ENCODE results near the gene SLC66A2.
"Not testable (repeated sequence)": the region's sequence is repeated elsewhere in the genome, so short reads cannot be mapped to it uniquely, and the experiment has no call there.

The SLC66A2 gene

DNA sequence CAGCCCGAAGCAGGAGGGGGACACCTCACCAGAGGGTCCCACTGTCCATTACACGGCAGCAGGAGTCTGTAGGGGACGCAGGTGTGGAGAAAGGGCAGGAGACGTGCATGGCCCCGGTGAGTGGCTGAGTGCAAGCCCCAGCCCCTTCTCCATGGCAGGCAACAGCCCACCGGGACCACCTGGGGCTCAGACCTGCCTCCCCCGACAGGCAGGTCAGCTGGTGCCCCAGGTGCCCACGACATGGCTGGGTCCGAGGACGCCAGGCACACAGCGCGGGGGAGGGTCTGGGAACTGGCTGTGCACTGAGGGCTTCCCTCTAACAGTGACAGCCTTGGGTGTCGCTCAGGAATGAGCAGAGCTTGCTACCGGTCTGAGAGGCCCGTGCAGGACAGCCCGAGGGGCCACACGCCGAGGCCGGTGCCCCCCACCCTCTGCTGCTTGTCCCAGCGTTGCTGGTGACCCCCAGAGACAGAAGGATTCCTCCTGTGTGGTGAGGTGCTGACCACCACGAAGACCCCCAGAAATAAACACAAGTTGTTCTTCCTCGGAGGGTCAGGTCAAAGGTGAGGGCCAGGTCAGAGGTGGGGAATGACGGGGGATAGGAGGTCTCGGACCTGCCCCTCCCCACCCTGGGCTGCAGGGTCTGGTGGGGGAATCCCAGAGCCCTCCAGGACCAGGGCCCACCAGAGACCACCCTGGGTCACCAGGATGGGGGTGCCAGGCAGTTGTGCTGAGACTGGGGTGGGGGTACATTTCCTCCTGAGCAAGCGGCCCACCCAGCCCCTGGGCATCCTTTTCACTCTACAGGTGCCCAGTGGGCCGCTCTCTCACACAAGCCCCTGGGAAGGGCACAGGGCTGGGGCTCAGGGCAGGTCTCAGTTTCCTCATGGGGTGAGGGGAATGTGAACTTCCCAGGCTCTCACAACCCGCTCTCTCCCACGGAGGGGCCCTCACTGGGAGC is 50.6 kb downstream of the SLC66A2 start:
- no peak for DNase-seq

DNA sequence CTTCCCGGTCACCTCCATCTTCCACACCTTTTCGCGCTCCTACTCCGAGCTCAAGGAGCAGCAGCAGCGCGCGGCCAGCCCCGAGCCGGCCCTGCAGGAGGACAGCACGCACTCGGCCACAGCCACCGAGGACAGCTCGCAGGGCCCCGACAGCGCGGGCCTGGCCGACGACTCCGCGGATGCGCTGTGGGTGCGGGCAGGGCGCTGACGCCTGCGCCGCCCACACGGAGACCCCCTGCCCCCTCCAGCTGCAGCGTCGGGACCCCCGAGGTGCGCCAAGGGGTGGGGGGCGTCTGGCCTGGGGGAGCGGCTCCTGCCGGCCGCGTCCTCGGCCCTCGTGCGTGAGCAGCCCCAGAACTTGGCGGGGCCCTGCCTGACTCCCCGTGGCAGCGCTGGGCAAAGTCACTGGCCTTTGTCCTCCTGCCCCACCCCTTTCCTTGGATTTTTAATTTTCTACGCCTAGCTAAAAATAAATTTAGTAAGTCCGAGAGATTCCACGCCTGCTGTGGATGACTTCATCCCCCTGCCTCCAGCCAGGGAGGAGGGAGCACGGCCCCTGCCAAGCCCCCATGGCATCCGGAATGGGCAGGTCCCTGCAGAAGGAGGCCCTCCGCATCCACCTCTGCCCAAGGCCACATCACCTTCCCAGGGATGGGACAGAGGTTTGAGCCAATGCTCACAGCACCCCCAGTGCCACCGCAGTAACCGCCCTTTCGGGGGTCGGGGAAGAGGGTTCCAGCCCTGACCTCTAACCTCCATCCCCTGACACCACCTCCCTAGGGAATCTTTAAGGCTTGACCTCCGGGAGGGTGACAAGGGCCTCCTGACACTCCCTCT is 51.6 kb downstream of the SLC66A2 start:
- no peak for DNase-seq

DNA sequence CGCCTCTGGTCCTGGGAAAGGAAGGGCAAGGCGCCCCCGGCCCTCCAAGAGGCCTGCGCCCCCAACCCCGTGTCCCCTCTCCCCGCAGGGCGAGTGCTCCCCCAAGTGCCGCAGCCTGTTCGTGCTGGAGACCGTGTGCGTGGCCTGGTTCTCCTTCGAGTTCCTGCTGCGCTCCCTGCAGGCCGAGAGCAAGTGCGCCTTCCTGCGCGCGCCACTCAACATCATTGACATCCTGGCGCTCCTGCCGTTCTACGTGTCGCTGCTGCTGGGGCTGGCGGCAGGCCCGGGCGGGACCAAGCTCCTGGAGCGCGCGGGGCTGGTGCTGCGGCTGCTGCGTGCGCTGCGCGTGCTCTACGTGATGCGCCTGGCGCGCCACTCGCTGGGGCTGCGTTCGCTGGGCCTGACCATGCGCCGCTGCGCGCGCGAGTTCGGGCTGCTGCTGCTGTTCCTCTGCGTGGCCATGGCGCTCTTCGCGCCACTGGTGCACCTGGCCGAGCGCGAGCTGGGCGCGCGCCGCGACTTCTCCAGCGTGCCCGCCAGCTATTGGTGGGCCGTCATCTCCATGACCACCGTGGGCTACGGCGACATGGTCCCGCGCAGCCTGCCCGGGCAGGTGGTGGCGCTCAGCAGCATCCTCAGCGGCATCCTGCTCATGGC is 52.4 kb downstream of the SLC66A2 start:
- no peak for DNase-seq

DNA sequence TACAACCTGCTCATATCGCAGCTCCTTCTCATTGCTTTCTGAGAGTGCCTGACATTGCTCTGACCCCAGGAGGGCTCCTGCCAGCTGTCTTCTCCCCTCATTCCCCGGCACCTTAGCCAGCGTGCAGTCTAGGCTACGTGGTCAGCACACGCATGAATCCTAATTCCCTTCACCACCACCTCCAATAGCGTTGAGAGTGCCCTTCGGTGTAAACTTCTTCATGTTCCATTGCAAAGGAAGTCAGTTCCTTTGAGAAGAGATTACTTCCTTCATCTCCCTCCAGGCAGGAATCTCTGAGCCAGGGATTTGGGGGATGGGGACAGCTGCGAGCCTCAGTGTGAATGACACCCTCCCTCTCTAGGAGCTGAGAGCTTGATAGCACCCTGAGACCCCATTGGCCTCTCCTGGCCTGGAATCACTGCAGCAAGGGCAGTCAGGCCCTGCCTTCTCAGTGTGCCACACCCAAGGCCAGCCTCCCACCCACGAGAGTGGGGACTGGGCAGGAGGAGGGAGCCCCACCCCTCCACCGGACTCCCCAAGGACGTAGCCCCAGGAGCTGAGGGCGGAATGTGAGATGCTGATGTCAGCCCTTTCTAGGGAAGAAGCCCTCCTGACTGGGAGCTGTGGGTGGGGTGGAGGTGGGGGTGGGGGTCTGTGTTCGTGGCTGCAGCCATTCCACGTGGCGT is 53.4 kb downstream of the SLC66A2 start:
- DNase-seq, result no peak

DNA sequence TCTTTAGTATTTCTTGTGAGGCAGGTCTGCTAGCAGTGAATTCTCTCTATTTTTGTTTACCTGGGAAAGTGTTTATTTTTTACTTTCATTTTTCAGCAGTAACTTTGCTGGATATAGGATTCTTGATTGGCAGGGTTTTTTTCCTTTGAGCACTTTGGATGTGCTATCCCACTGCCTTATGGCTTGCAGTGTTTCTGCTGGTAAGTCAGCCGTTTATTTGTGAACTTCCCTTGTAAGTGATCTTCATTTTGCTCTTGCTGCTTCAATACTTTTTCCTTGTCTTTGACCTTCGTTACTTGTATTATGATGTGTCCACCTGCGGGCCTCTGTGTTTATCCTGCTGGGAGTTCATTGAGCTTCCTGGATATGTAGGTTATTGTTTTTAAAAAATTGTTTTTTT is 54.7 kb downstream of the SLC66A2 start:
- no peak for DNase-seq

DNA sequence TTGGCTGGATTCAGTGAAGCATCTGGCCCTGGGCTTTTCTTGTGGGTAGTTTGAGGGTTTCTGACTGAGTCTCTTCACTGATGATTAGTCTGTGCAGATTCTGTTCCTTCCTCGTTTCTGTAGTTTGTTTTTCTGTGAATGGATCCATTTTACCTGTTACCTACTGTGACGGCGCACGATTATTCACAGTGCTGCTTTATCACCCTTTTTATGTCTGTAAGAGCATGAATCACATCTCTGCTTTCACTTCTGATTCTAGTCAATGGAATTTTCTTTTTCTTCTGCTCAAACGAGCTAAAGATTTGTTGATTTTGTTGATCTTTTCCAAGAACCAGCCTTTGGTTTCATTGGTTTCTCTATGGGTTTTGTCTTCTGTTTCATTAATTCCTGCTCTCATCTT is 60.8 kb downstream of the SLC66A2 start:
- no peak for DNase-seq

DNA sequence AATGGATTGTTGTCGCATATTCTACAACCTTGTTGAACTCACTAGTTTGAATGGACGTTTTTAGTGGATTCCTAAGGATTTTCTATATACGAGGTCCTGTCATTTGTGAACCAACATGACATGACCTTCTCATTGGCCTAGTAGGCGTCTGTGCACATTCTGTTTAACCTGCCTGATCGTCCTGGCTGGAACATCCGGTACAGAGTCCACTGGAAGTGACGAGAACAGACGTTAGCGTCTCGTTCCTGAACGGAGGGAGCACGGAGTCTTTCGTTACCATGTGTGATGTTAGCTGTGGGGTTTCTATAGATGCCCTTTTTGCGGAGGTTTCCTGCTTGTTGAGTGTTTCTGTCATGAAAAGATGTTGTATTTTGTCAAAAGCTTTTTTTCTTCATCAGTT is 61.9 kb downstream of the SLC66A2 start:
- DNase-seq, result no peak

DNA sequence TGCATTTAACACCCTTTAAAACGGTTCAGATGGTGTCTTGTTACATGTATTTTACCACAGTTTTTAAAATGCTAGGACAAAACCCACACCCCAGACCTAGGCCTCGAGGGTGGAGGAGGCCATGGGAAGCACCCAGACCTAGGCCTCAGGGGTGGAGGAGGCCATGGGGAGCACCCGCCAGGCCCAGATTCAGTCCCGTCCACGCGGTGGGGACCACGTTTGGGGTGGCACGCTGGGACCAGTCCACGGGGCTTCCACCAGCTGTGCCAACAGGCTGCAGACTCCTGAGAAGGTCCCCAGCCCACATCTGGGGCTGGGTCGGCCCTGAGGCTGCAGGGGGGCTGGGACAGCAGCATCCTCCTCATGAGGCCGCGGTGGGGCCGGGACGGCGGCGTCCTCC is 63.4 kb downstream of the SLC66A2 start:
- DNase-seq, result no peak

DNA sequence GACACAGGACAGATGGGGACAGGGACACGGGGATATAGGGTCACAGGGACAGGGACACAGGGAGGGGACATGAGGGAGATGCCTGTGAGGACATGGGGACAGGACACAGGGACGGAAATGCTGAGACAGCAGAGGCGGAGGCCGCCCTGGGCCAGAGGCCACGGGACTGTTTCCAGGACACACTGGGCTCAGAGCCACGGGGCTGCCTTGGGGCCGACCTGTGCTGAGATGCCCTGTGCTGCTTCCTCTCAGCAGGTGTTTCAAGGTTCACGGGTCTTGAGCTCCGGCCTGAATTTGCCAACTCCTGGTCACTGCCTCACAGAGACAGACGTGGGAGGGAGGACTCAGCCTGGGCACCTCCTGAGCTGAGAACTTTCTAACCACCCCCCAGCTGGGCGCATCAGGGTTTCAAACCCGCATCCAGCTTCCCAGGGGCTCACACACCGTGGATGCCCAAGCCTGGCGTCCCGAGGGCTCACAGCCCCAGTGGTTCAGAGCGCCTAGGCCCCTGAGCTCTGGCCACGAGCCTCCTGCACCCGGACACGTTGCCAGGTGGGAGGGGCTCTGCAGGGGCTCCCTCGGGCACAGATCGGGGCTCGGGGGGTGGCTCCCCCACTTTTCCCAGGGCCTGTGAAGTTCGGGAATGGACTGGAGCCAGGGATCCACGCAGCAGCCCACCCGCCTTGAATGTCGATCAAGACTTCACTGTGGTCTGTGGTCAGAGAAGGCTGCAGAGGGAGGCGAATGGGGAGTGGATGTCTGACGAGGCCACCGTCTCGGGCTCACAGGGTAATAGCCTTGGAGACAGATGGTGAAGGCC is 64.1 kb downstream of the SLC66A2 start:
- DNase-seq, result no peak

DNA sequence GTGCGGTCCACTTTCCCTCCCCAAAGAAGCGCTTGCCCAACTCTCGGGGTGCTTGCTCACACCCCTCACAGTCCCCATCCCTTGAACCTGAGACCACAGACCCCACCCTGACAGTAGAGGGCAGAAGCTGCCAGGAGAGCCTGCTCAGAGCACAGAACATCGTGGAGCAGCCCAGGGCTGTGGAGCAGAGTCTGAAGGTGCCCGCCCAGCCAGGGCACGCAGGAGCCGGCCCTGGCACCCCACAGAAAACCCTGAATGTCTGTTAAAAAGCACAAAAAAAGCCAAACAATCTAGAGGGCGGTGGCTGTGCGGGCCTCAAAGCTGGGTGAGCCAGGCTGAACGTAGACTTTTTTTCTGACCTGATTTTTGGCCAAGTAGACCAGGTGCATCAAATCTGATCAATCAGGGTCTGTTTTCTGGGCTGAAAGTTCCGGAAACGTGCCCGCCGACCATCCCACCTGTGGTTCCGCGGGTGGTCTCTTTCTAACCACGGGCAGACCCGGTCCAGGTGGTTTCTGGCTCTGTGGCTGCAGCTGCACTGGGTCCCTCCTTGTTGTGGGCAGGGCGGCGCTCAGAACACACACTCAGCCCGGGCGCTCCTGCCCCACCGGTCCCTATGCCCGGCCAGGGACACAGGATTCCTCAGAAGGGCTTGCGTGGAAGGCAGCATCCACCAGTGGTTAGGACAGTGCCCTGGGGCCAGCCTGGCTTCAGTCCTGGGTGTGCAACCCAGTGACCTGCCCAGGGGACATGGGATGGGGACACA is 66.3 kb downstream of the SLC66A2 start:
- no peak for DNase-seq

DNA sequence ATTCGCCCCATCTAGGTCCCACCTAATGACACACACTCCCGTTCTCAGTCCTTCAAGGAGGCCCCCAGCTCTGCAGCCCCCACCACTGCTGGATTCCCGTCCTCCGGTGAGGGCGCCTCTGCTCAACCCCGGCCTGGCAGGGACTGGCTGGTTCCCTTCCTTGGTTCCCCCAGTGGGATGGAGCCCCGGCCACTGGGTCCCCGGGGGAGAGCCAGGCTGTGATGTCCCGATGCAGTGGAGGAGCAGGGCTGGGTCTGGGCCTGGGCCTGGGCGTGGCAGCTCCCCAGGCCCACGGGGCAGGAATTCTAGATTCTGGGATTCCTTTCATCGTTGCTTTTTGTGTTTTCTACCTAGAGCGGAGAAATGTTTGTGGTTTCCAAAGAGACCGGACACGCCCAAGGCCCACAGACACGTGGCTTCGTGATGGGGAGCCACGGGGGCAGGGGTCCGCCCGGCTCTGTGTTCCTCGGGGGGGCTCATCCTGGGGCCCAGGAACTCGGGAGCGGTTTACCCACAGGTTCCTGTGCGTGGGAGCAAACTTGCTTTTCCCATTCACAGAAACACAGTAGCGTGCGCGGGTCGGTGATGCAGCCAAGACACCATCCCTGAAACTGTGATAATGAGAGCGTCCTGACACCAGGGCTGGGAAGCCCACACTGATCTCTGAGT is 67.0 kb downstream of the SLC66A2 start:
- DNase-seq, result no peak

DNA sequence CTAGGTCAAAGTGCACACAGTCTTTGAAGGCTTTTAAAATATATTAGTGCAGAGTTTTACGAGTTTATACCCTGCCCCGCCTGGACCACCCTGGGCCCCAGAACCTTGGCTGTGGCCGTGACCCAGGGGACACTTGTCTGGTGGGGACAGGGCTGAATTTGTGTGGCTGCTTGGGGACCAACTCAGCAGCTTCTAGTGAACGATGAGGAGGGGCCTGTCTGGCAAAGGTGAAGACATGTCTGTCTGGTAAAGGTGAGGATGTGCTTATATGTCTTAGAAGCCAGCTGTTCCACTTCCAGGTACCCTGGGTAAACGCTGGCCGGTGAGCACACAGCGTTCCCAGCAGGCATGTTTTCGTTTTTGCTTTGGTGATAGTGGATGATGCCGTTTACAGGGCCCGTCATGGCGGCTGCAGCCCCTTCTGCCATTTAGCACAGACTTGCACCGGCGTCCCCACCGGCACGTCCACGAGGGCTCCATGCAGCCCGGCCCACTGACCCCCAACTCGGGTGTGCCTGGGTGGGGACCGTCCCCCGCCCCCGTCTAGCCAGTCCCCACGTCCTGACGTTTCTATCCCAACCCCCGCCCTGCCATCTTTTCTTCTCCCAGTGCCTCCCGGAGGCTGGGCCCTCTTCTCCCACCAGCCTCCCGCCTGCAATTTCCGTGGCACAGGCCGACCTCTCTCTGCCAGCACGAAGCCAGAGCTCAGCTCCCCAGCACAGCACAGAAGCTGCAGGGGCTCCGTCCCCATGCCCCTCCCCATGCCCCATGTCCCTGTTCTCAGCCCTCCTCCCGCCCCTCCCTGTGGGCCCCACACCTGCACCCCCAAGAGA is 67.8 kb downstream of the SLC66A2 start:
- DNase-seq, result no peak

DNA sequence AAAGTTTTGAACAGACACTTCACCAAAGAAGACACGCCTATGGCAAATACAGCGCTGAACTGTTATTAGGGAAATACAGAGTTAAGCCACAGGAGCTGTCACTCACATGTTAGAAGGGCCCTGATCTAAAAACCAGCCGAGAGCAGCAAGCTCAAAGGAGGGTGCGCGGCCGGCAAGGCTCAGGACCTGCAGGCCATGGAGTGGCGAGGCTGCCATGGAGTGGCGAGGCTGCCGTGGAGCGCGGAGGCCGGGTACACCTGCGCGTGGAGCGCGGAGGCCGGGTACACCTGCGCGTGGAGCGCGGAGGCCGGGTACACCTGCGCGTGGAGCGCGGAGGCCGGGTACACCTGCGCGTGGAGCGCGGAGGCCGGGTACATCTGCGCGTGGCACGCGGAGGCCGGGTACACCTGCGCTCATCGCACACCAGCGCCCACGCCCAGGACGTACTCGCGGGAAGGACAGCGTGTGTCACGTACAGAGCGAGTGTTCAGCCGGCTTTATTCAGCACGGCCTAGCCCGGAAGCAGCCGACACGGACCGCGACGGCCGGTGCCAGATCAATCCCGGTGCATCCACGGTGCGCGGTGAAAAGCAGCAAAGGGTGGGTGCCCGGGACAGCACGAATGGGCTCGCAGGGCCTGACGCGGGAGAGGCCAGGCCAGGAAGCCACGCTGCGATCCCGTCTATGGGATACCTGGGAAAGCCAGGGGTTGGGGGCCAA is 68.8 kb downstream of the SLC66A2 start:
- no peak for DNase-seq

DNA sequence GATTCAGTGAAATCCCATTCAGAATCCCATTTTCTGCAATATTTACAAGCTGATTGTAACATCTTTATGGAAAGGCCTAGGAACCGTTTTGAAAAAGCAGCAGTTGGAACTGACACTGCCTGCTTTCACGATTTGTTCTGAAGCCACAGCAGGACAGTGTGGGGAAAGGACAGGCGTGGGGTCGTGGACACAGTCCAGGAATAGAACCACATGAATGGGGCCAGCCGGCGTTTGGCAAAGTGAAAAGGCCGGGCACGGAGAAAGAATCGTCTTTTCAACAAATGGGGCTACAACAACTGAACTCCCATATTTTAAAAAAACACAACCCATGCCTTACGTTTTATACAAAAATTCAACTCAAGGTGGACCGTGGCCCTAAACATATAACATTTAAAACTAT is 69.8 kb downstream of the SLC66A2 start:
- DNase-seq, result no peak

DNA sequence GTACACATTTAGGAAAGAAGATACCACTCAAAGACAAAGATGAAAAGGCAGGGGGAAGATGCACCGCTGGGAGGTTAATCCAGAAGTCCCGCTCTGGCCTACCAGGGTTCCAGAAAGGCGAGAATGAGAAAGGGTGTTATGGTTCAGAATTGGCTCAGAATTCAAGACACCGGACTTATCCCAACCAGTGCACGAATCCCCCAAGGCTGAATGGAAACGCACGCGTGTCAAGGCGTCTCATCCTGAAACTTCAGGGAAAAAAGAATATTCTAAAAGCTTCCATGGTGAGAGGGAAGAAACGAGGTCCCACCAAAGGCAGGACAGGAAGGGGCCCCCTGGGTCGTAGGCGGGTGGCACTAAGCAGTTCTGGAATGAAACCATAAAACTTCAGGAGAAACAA is 71.9 kb downstream of the SLC66A2 start:
- DNase-seq, result no peak

DNA sequence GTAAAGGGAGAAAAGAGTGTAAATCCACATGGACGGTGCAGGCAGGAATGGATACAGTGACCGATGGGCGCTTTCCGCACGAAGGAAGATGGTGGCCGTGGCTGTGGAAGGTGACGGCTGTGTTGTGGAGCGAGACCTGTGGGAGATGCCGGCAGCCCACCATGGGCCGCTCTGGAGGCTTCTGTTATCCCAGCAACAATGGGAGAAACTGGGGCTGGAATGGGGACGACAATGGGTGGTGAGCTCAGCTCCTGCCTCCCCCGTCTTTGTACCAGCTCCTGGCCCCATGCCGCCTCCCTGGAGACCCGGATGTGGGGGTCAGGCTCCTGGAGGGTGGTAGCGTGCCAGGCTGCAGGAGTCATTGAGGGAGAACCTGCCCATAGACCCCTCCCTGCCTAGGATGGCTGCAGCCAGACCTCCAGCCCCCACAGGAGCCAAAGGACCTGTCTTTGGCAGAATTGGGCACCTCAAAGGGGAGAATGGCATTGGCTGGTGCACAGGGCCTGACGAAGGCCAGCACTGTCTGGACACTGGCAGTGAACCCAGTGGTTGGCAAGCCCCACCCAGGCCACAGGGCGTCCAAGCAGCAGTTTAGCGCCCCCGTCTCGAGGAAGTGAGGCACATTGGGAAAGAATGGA is 72.6 kb downstream of the SLC66A2 start:
- no peak for DNase-seq

DNA sequence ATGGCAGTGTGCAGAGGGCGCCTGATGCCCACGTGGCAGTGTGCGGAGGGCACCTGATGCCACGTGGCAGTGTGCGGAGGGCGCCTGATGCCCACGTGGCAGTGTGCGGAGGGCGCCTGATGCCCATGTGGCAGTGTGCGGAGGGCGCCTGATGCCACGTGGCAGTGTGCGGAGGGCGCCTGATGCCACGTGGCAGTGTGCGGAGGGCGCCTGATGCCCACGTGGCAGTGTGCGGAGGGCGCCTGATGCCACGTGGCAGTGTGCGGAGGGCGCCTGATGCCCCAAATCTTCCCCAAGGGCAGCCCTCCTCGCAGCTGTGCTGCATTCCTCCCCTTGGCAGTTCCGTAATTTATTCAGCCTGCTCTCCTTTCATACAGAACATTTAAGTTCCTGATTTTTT is 73.2 kb downstream of the SLC66A2 start:
- not testable (repeated sequence) for DNase-seq
